Measurements from ENCODE around the gene DTYMK.
A peak's percentile ranks its signal among the peaks of the same experiment; 100 is the strongest.

The DTYMK gene

DNA sequence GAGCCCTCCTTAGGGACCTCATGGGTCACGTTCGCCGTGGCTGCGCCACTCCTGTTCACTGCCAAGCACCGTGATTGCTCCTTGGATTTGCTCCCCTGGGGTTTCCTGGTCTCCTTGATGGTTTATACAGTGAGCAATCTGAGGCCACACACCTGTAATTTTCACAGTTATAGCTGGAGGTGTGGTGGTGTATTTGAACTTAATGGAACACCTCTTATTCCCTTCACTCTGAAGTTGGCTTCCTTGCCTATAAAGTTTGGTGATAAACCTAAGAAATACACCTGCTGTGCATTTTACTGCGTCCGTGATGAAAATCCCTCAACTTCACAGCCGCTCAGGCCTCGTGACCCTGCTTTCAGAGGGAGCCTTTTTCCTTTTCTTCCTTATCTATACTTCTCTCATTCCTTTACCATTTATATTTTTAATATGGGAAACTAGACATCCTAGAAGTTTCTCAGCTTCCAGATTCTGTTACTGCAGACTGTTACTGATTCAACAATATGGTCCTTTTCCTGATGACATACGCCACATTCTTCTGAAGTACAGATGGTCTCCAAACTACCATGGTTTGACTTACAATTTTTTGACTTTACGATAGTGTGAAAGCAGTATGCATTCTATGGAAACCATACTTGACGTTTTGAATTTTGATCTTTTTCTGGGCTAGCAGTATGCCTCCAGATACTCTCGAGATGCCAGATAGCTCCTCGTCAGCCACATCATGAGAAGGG, 40.5 kb downstream of the DTYMK start:
- no peak for DNase-seq

GRCh38 chr2:241645056-241645914, 41.3 kb downstream of the DTYMK start:
- DNase-seq: no peak

DNA sequence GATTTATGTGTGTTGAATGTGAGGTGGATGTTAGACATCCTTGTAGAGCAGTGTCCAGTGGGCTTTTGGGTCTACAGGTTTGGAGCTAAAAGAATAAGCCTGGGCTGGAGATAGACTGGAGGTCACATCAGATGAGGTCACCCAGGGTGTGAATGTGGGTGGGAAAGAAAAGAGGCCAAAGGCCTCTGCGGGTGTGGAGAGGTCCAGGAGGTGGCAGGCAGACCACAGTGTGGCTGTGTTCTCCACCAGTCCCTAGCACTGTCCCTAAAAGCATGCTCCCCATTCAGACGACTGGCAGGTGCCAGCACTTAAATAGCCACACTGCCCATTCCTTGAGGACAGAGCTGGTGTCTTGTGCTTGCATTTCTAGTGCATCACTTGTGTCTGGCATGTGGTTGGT, 45.0 kb downstream of the DTYMK start:
- DNase-seq: no peak

DNA sequence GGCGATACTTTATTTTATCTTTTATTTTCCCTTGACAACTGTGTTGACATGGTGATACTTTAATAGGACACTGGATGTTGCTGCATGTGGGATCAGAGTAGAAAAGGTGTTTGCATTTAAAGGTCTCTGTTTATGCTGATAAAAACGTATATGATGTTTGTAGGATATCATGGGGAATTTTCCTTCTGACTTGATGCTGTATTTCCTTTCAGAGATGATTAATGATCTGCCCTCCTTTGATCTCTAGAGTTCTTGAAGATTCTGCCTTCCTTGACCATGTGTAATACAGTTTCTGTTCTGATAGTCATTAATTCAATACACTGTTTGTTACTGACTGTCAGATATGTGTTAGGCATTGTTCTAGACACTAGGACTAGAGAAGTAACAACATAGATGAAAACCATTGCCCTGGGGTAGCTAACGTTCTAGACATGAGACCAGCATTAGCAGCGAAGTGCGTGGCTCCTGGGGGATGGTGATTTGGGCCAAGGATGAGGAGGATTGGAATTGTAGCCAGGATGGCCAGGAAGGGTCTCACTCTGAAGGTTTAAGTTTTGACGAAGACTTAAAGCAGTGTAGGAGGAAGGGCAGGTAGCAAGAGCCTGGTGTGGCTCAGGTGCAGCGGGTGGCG, 46.3 kb downstream of the DTYMK start:
- no peak for DNase-seq

GRCh38 chr2:241639385-241639784, 47.2 kb downstream of the DTYMK start:
- DNase-seq: no peak

- DNase-seq: no peak
Observed at GRCh38 chr2:241638940-241639339, 47.7 kb downstream of the DTYMK start.

- no peak for DNase-seq
Observed at GRCh38 chr2:241637795-241638660, 48.6 kb downstream of the DTYMK start.

- DNase-seq: peak; percentile 84
Observed at GRCh38 chr2:241637018-241637794, 49.4 kb downstream of the DTYMK start, which contains the start of the genes ATG4B and THAP4. ATG4B (plus strand) TSS chr2:241637693; CDS start chr2:241637715, 22 bp downstream. THAP4 (minus strand) TSS chr2:241637158; CDS start chr2:241637017, 141 bp downstream.

GRCh38 chr2:241636182-241637017, 50.2 kb downstream of the DTYMK start:
- DNase-seq: peak; percentile 5

DNA sequence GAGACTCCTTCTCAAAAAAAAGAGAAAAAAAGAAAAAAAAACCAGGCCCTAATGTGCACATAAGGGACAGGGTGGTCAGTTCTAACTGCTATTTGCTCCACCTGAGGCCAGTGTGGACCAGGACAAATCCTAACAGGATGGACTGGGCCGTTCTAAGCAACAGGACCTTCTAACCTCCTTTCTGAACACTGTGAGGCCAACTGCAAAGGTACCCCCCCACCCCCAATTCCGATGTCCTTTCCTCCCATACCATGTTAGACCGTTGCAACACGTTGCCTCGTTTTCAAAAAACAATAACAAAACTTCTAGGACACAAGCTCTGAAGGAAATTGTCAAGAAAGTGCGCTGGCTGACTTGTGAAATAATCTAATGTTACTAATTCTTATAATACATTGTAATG, 50.9 kb downstream of the DTYMK start:
- no peak for DNase-seq

- DNase-seq: no peak
Observed at GRCh38 chr2:241633561-241633960, 53.1 kb downstream of the DTYMK start.

GRCh38 chr2:241632478-241633325, 53.9 kb downstream of the DTYMK start:
- no peak for DNase-seq

GRCh38 chr2:241629762-241630435, 56.7 kb downstream of the DTYMK start:
- no peak for DNase-seq

DNA sequence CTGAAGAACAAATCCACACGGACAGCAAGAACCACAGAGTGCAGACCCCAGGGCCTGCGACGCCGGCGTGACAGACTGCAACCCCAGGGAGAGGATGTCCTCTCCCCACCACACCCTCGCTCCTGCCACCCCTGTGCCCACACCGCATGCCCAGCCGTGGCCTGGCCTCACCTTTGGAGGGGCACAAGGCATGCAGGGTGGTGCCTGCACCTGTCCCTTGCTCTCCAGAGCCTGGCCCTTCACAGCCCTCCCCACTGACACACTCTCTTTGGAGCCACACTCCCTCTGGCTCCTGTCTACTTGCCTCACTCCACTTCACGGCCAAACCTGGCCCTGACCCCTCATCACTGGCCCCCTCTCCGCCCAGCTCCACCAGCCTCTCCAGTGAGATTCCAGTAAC, 58.9 kb downstream of the DTYMK start:
- DNase-seq: no peak
